ENCODE measurements around the gene BCL11B. TPM values are rescaled to one million over a fixed set of nuclear protein-coding genes. Genes with fewer than 3 reads are reported as not detected.

Gene BCL11B
- total and polyA plus RNA-seq, 4 donors = 0.04 to 0.42 (median 0.16) TPM

- no peak for DNase-seq (ENCODE audit: low spot score)
- WGBS = 96% methylated on average over 95 of the region's 95 CpGs
- Histone ChIP-seq H3K9ac (ENCODE audit: low read depth in 1 of 2, low read length in 2 of 2) (no peak overlapping the region), H3K4me3 (ENCODE audit: low read depth in 1 of 3, low read length in 3 of 3) (no peak overlapping the region), H3K9me3 (ENCODE audit: control insufficient read depth in 4 of 4, low read length in 3 of 4) (no peaks in the 10 kb centered on the region), H3K4me1 (ENCODE audit: control insufficient read depth in 4 of 4, insufficient read depth in 4 of 4, low read length in 3 of 4) (no peaks in the 10 kb centered on the region), H3K36me3 (ENCODE audit: control insufficient read depth in 4 of 4, insufficient read depth in 3 of 4, low read depth in 1 of 4, low read length in 3 of 4) (no peaks in the 10 kb centered on the region), H3K27me3 (ENCODE audit: control insufficient read depth in 4 of 4, insufficient read depth in 4 of 4, low read length in 3 of 4) (no peaks in the 10 kb centered on the region), H3K27ac (ENCODE audit: low read depth in 1 of 2, low read length in 2 of 2) (no peak overlapping the region)
- TF ChIP-seq RAD21 (IDR thresholded peaks at IDR 0.05) = no peak
- TF ChIP-seq FOXA1 (IDR thresholded peaks at IDR 0.05) = no peak
- TF ChIP-seq YY1 (IDR thresholded peaks at IDR 0.05) = no peak
Measured at GRCh38 chr14:99175331-99176155, 96.5 kb downstream of the BCL11B start.

- no peak overlapping the region for H3K9ac ChIP-seq (ENCODE audit: low read depth in 1 of 2, low read length in 2 of 2)
- no peak for DNase-seq (ENCODE audit: low spot score)
- H3K4me1 ChIP-seq (ENCODE audit: control insufficient read depth in 4 of 4, insufficient read depth in 4 of 4, low read length in 3 of 4) = no peaks in the 10 kb centered on the region
- H3K27me3 ChIP-seq (ENCODE audit: control insufficient read depth in 4 of 4, insufficient read depth in 4 of 4, low read length in 3 of 4) = no peaks in the 10 kb centered on the region
- WGBS = 91% methylated on average over 81 of the region's 81 CpGs
- H3K36me3 ChIP-seq (ENCODE audit: control insufficient read depth in 4 of 4, insufficient read depth in 3 of 4, low read depth in 1 of 4, low read length in 3 of 4) = no peaks in the 10 kb centered on the region
- H3K27ac ChIP-seq (ENCODE audit: low read depth in 1 of 2, low read length in 2 of 2) = no peak overlapping the region
- H3K9me3 ChIP-seq (ENCODE audit: control insufficient read depth in 4 of 4, low read length in 3 of 4) = no peaks in the 10 kb centered on the region
- TF ChIP-seq YY1 (IDR thresholded peaks at IDR 0.05) (no peak), ATF3 (IDR thresholded peaks at IDR 0.05) (no peak), MAX (IDR thresholded peaks at IDR 0.05) (no peak), TAF1 (conservative IDR thresholded peaks at IDR 0.05) (no peak), EGR1 (IDR thresholded peaks at IDR 0.05; ENCODE audit: low read depth in 2 of 2) (no peak), HNF4A (conservative IDR thresholded peaks at IDR 0.05) (no peak), FOXA1 (IDR thresholded peaks at IDR 0.05) (no peak), REST (IDR thresholded peaks at IDR 0.05) (no peak), RXRA (IDR thresholded peaks at IDR 0.05) (no peak), HNF4G (IDR thresholded peaks at IDR 0.05) (no peak), NR2F2 (IDR thresholded peaks at IDR 0.05) (no peak), GABPA (IDR thresholded peaks at IDR 0.05 in 1 of 2, conservative IDR thresholded peaks at IDR 0.05 in 1 of 2) (no peak), FOXA2 (IDR thresholded peaks at IDR 0.05) (no peak), ZBTB33 (IDR thresholded peaks at IDR 0.05) (no peak), RAD21 (IDR thresholded peaks at IDR 0.05) (no peak), CTCF (IDR thresholded peaks at IDR 0.05; ENCODE audit: low read depth, low read length, missing input control) (no peak), SP1 (IDR thresholded peaks at IDR 0.05) (no peak), JUND (IDR thresholded peaks at IDR 0.05) (no peak)
- no peak overlapping the region for H3K4me3 ChIP-seq (ENCODE audit: low read depth in 1 of 3, low read length in 3 of 3)
Measured at GRCh38 chr14:99174770-99175319, 97.2 kb downstream of the BCL11B start.

Data from liver (tissue), 9 donors.